ENCODE results near the gene LHFPL6.

The LHFPL6 gene

DNA sequence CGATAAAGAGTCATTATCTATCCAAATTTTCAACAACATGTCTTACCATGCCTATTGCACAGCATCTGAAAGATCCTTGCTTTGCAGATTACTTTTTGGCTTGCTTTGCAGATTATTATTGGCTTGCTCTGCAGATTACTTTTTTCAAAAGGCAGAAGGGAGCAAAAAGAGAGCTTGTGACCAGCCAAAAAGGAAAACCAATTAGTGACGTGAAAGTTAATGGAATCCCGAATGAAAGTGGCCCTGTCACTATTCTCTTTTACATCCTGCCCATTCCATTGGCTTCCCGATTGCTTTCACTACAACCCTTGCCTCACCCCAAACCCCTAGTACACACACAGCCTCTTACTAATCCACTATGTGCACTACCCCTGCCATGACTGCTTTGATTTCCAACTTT lies 81.3 kb downstream of the LHFPL6 start:
- no peak for DNase-seq (ENCODE audit: low read depth in 2 of 3, low spot score in 1 of 3)

GRCh38 chr13:39516096-39516495 lies 86.9 kb downstream of the LHFPL6 start:
- DNase-seq (ENCODE audit: low read depth in 2 of 3, low spot score in 1 of 3): no peak

DNA sequence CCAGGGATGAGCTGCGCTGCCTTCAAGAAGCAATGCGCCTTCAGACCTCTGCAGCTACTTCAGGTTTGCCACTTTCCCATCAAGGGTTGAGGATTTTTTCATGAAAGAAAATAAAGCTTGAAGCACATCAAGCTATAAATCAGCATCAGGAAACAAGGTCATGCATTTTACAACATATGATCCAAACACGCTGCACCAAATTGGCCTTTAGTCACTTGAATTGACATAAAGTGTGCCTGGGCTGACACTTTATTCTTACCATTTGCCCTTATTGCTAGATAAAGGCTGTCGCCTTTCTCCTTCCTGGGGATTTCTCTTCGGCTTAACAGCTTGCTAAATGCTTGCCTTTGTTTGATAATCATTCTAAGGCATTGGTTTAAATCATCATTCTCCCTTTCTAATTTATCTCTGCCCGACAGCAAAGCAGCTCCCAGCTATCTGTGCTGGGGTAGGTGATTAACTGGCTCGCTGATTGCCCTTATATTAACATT lies 87.7 kb downstream of the LHFPL6 start:
- DNase-seq (ENCODE audit: low read depth in 2 of 3, low spot score in 1 of 3): no peak

DNA sequence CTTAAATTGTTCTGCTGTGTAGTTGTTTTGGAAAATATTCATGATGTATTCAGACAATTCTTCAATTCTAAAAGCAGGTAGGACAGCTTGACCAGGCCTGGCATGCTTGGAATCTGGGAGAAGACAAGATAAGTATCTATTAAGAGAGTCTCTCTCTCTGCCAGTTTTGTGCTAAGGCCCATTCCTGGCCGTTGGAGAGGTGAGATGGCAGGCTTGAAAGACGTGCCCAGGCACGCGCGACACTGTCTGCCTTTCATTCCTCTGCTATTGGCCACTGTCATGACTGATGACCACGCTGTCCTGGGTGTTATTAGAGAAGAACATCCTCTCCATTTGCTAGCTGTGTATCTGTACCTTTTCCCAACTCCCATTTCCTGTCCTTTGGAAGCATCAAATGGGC lies 90.3 kb downstream of the LHFPL6 start:
- DNase-seq (ENCODE audit: low read depth in 2 of 3, low spot score in 1 of 3): no peak

- no peak for DNase-seq (ENCODE audit: low read depth in 2 of 3, low spot score in 1 of 3)
Observed at GRCh38 chr13:39510316-39510695, 92.7 kb downstream of the LHFPL6 start.

- no peak for DNase-seq (ENCODE audit: low read depth in 2 of 3, low spot score in 1 of 3)
Observed at GRCh38 chr13:39509616-39510315, 93.2 kb downstream of the LHFPL6 start.

DNA sequence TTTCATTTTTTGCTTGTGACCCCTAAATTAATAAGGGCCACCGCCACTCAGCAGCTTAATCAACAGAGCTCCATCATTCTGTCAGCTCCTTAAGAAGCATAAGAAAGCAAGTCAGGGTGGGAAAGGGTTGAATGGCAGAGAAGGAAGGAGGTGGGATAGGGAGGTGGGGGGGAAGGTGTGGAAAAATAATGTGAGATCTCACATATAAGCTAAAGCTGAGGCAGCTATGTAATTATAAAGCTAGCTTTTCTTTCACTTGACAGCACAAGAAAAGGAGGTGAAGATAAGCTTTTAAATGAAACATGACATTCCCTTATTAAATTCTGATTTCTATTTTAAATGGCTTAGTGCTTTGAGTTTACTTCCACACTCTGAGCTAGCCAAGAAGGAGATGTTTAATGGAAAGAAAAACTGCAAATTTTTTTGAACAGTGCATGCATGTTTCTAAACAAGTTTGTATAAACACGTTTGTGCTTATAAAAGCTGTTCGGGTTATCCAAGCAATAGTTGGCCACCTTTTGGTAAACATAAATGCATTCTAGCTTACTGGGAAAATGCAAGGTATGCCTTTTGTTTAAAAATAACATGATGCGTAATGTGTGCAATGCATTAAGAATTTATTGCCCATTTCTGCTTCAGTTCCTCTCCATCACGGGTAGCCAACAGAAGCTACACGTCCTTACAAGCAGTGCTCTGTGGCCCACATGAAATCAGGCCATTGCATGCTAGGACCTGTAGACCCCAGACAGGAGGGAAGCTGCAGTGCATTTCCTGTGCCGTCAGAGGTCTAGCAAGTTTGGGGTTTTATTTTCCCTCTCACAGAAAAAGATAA lies 96.2 kb downstream of the LHFPL6 start:
- DNase-seq (ENCODE audit: low read depth in 2 of 3, low spot score in 1 of 3): no peak

GRCh38 chr13:39505151-39505550 lies 97.8 kb downstream of the LHFPL6 start:
- no peak for DNase-seq (ENCODE audit: low read depth in 2 of 3, low spot score in 1 of 3)

DNA sequence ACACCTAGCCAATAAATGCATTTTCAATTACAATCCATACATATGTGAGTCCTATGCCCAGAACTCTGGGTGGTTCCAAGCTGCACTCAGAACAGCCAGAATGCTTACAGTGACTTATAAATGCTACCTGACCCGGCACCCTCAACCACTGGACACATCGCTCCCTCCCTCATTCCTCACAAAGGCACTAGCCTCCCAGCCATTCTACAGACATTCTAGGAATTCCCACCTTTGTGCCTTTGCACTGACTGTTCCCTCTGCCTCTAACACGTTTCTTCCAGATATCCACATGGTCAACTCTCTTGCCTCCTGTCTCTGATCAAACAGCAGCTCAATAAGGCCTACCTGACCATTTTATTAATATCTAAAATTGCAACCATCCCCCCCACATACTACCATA lies 99.9 kb downstream of the LHFPL6 start:
- no peak for DNase-seq (ENCODE audit: low read depth in 2 of 3, low spot score in 1 of 3)

GRCh38 chr13:39501702-39502324 lies 101.2 kb downstream of the LHFPL6 start:
- no peak for DNase-seq (ENCODE audit: low read depth in 2 of 3, low spot score in 1 of 3)

- DNase-seq (ENCODE audit: low read depth in 2 of 3, low spot score in 1 of 3): no peak
Observed at GRCh38 chr13:39499604-39500003, 103.4 kb downstream of the LHFPL6 start.

DNA sequence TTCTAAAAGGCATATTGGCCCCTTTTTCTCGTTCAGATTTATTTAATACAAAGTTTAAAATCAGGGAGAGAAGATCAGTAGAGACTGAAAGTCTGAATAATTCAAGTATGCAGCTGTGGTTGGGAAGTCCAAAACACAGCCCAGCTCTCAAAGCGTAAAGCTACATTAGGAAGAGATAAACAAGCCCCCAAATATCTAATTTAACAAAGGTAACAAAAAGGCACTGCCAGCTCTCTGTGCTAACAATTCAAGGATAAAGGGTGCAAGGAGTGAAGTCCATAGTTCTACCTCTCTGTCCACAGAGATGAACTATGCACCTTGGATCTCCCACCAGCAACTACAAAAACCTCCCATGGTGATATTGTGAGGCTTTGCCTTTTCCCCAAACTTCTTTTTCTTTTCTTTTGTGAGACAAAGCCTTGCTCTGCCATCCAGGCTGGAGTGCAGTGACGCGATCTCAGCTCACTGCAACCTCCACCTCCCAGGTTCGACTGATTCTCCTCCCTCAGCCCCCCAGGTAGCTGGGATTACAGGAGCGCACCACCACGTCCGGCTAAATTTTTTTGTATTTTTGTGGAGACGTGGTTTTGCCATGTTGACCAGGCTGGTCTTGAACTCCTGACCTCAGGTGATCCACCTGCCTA lies 104.4 kb downstream of the LHFPL6 start:
- DNase-seq (ENCODE audit: low read depth in 2 of 3, low spot score in 1 of 3): no peak

DNA sequence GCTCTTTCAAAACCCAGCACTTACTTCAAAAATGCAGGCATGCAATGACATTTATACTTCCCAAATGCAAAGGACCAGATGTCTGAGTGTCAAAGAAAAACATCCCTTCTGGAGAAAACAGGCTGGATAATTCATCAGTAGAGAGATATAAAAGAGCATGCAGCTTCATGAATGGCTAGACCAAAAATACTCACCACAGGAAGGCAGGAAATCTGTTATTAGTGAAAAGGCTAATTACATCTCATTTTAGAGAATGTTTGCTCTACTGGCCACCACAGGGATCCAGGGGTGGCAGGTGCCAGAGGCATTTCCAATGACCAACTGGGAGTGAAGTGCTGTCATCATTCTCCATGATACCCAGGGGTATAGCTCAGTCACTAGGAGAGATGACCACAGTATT lies 106.5 kb downstream of the LHFPL6 start:
- DNase-seq (ENCODE audit: low read depth in 2 of 3, low spot score in 1 of 3): no peak

DNA sequence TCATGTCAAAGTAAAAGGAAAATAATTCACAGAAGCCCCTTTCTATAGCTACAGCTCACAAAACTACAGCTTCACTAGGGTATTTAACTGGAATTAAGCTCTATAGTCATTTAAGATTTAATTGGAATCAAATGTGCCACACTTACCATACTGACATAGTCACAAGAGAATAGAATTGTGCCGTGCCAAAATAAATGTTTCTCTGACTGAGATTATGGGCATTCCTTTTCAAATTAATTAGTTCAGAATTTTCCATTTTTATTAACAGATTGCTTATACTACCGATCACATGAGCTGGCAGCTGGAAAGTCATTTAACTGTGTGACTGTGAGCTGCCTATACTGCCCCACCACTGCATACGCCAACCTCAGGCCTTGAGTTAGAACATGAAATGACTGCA lies 108.4 kb downstream of the LHFPL6 start:
- DNase-seq (ENCODE audit: low read depth in 2 of 3, low spot score in 1 of 3): no peak

- DNase-seq (ENCODE audit: low read depth in 2 of 3, low spot score in 1 of 3): no peak
Observed at GRCh38 chr13:39494006-39494405, 109.0 kb downstream of the LHFPL6 start.

GRCh38 chr13:39490136-39490535 lies 112.9 kb downstream of the LHFPL6 start:
- DNase-seq (ENCODE audit: low read depth in 2 of 3, low spot score in 1 of 3): no peak

GRCh38 chr13:39486758-39487157 lies 116.2 kb downstream of the LHFPL6 start:
- DNase-seq (ENCODE audit: low read depth in 2 of 3, low spot score in 1 of 3): no peak

DNA sequence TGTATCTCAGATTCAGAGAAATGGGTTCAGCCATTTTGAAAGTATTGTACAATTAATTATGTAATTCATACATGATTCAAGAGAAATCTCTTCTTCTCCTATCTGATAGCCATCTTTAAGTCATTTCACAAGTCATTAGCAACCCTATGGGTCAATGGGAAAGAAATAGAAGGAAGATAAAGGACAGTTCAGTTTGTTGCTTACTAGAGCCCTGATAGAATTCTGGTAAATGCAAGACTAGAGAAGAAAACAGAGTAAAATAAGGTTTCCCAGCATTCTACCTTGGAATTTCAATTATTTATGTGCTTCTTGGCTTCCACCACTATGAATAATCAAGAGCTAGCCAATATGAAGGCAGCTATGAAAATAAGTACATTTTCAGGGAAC lies 117.7 kb downstream of the LHFPL6 start:
- DNase-seq (ENCODE audit: low read depth in 2 of 3, low spot score in 1 of 3): no peak

- no peak for DNase-seq (ENCODE audit: low read depth in 2 of 3, low spot score in 1 of 3)
Observed at GRCh38 chr13:39484506-39485313, 118.3 kb downstream of the LHFPL6 start.

DNA sequence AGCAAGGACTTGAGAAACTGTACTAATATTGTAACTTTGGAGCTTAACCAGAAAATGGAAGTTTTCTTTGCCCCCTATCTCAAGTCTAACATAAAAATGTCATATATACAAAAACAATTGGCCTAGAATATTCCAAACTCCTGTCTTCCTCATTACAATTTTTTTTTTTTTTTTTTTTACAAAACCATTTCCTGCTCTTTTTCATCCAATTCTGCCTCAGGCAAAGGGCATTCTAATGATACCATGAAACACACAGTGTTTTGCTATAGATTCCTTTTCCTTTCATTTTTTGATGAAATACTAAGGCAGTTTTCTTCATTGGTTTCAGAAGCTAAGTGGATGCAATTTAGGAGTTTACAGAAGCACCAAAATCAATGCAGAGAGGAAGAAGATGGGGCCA lies 119.7 kb downstream of the LHFPL6 start:
- DNase-seq (ENCODE audit: low read depth in 2 of 3, low spot score in 1 of 3): no peak

GRCh38 chr13:39481491-39481890 lies 121.5 kb downstream of the LHFPL6 start:
- no peak for DNase-seq (ENCODE audit: low read depth in 2 of 3, low spot score in 1 of 3)
